Right lobe of liver (tissue), 4 donors: ENCODE data around the gene CELA2A.

ENCODE experiments used
- CTCF ChIP-seq, 4 donors: fragments of 200-600 bp in 3 of 4; fragments of 450-650 bp in 1 of 4; IDR thresholded peaks; one replicate each; pipeline versions ENCODE4 v1.5.1 to v1.8.0; 2016 to 2022; ENCODE audit warnings: antibody characterized with exemption in 4 of 4, mild to moderate bottlenecking in 2 of 4
- POLR2A ChIP-seq: fragments of 450-650 bp; IDR thresholded peaks from one replicate; pipeline ENCODE4 v1.6.1; 2017; ENCODE audit warnings: antibody characterized with exemption, mild to moderate bottlenecking
- donor health status: DM: no; HTN: no; CAD: no.
- donor health status: DM: no; HTN: no; CAD: no.
- donor health status: DM: no; HTN: yes; CAD: no.

GRCh38 chr1:15412843-15413242 is 43.7 kb upstream of the CELA2A start:
- TF ChIP-seq CTCF (IDR thresholded peaks at IDR 0.05) (no peak), POLR2A (no peak)
